Liver (tissue), 3 donors: ENCODE data around the gene CSNK1G1.

ENCODE experiments used
- GABPA ChIP-seq, 2 donors: IDR thresholded peaks in 1 of 2; conservative IDR thresholded peaks in 1 of 2; 2 replicates each; pipeline ENCODE4 v1.6.1; 2016; ENCODE audit warnings: antibody characterized with exemption in 2 of 2, mild to moderate bottlenecking in 1 of 2, moderate library complexity in 1 of 2
- HNF4A ChIP-seq, 2 donors: conservative IDR thresholded peaks; 2 replicates each; pipeline ENCODE4 v1.6.1; 2016; ENCODE audit warnings: antibody characterized with exemption in 2 of 2, mild to moderate bottlenecking in 2 of 2
- JUND ChIP-seq, 2 donors: IDR thresholded peaks; 2 replicates each; pipeline ENCODE4 v1.6.1; 2016; ENCODE audit warnings: antibody characterized with exemption in 2 of 2
- RAD21 ChIP-seq, 2 donors: IDR thresholded peaks; 2 replicates each; pipeline ENCODE4 v1.6.1; 2016; ENCODE audit warnings: antibody characterized with exemption in 2 of 2, mild to moderate bottlenecking in 2 of 2
- RXRA ChIP-seq, 2 donors: IDR thresholded peaks; 2 replicates each; pipeline ENCODE4 v1.6.1; 2017 to 2018; ENCODE audit warnings: antibody characterized with exemption in 2 of 2, mild to moderate bottlenecking in 1 of 2
- SP1 ChIP-seq: IDR thresholded peaks from 2 replicates; pipeline ENCODE4 v1.6.1; 2018; ENCODE audit warnings: antibody characterized with exemption, mild to moderate bottlenecking
- TAF1 ChIP-seq: conservative IDR thresholded peaks from 2 replicates; pipeline ENCODE4 v1.6.1; 2016; ENCODE audit warnings: antibody characterized with exemption, mild to moderate bottlenecking
- YY1 ChIP-seq: IDR thresholded peaks from 2 replicates; pipeline ENCODE4 v1.6.1; 2016; ENCODE audit warnings: antibody characterized with exemption, mild to moderate bottlenecking
- TF ChIP-seq, protein P1 (sequence below): fragments of 150-350 bp; IDR thresholded peaks from 2 replicates; pipeline ENCODE4 v1.5.1; 2017; ENCODE audit warnings: improper control_type of control experiment, low read depth, low read length; ENCODE audit not compliant: missing input control
- TF ChIP-seq, protein P2 (sequence below): IDR thresholded peaks from 2 replicates; pipeline ENCODE4 v1.6.1; 2016; ENCODE audit warnings: antibody characterized with exemption
- TF ChIP-seq, protein P3 (sequence below): IDR thresholded peaks from 2 replicates; pipeline ENCODE4 v1.6.1; 2016; ENCODE audit warnings: antibody characterized with exemption, mild to moderate bottlenecking
- TF ChIP-seq, protein P4 (sequence below): IDR thresholded peaks from 2 replicates; pipeline ENCODE4 v1.6.1; 2016; ENCODE audit warnings: antibody characterized with exemption
- TF ChIP-seq, protein P5 (sequence below): IDR thresholded peaks from 2 replicates; pipeline ENCODE4 v1.6.1; 2016; ENCODE audit warnings: antibody characterized with exemption
- donor health status: healthy.
- donor health status: healthy.

DNA sequence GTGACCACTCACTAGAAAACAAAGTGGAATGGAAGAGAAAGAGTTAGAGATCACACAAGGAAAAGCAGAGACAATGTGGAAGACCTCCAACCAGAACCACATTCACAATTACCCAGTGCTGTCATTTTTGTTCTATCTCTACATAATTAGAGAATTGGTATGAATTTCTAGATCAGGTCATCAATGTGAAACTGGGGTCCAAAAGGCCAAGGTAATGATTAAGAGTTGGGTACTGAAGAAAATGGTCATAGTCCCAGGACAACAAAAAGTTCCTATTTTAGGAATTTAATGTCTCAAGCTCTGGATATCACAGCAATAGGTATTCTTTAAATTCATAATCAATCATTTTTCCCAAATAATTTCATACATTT, 108.5 kb downstream of the CSNK1G1 start:
- TF ChIP-seq SP1 (peak; percentile 65), YY1 (no peak), RAD21 (IDR thresholded peaks at IDR 0.05) (no peak), TAF1 (no peak), HNF4A (conservative IDR thresholded peaks at IDR 0.05) (peak; percentile 78 to 91), RXRA (IDR thresholded peaks at IDR 0.05) (no peak), GABPA (IDR thresholded peaks at IDR 0.05 in 1 of 2, conservative IDR thresholded peaks at IDR 0.05 in 1 of 2) (no peak), JUND (IDR thresholded peaks at IDR 0.05) (no peak)
- TF ChIP-seq, protein P1, sequence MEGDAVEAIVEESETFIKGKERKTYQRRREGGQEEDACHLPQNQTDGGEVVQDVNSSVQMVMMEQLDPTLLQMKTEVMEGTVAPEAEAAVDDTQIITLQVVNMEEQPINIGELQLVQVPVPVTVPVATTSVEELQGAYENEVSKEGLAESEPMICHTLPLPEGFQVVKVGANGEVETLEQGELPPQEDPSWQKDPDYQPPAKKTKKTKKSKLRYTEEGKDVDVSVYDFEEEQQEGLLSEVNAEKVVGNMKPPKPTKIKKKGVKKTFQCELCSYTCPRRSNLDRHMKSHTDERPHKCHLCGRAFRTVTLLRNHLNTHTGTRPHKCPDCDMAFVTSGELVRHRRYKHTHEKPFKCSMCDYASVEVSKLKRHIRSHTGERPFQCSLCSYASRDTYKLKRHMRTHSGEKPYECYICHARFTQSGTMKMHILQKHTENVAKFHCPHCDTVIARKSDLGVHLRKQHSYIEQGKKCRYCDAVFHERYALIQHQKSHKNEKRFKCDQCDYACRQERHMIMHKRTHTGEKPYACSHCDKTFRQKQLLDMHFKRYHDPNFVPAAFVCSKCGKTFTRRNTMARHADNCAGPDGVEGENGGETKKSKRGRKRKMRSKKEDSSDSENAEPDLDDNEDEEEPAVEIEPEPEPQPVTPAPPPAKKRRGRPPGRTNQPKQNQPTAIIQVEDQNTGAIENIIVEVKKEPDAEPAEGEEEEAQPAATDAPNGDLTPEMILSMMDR: no peak
- TF ChIP-seq, protein P2, sequence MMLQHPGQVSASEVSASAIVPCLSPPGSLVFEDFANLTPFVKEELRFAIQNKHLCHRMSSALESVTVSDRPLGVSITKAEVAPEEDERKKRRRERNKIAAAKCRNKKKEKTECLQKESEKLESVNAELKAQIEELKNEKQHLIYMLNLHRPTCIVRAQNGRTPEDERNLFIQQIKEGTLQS: no peak
- TF ChIP-seq, protein P3, sequence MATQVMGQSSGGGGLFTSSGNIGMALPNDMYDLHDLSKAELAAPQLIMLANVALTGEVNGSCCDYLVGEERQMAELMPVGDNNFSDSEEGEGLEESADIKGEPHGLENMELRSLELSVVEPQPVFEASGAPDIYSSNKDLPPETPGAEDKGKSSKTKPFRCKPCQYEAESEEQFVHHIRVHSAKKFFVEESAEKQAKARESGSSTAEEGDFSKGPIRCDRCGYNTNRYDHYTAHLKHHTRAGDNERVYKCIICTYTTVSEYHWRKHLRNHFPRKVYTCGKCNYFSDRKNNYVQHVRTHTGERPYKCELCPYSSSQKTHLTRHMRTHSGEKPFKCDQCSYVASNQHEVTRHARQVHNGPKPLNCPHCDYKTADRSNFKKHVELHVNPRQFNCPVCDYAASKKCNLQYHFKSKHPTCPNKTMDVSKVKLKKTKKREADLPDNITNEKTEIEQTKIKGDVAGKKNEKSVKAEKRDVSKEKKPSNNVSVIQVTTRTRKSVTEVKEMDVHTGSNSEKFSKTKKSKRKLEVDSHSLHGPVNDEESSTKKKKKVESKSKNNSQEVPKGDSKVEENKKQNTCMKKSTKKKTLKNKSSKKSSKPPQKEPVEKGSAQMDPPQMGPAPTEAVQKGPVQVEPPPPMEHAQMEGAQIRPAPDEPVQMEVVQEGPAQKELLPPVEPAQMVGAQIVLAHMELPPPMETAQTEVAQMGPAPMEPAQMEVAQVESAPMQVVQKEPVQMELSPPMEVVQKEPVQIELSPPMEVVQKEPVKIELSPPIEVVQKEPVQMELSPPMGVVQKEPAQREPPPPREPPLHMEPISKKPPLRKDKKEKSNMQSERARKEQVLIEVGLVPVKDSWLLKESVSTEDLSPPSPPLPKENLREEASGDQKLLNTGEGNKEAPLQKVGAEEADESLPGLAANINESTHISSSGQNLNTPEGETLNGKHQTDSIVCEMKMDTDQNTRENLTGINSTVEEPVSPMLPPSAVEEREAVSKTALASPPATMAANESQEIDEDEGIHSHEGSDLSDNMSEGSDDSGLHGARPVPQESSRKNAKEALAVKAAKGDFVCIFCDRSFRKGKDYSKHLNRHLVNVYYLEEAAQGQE: no peak
- TF ChIP-seq, protein P4, sequence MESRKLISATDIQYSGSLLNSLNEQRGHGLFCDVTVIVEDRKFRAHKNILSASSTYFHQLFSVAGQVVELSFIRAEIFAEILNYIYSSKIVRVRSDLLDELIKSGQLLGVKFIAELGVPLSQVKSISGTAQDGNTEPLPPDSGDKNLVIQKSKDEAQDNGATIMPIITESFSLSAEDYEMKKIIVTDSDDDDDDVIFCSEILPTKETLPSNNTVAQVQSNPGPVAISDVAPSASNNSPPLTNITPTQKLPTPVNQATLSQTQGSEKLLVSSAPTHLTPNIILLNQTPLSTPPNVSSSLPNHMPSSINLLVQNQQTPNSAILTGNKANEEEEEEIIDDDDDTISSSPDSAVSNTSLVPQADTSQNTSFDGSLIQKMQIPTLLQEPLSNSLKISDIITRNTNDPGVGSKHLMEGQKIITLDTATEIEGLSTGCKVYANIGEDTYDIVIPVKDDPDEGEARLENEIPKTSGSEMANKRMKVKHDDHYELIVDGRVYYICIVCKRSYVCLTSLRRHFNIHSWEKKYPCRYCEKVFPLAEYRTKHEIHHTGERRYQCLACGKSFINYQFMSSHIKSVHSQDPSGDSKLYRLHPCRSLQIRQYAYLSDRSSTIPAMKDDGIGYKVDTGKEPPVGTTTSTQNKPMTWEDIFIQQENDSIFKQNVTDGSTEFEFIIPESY: no peak
- TF ChIP-seq, protein P5, sequence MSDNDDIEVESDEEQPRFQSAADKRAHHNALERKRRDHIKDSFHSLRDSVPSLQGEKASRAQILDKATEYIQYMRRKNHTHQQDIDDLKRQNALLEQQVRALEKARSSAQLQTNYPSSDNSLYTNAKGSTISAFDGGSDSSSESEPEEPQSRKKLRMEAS: no peak
